KBM-7 (cell line): ENCODE measurements around the gene LAMC1.

Experiments
- DNase-seq: peaks from one replicate; pipeline ENCODE4 v3.0.0-alpha.2; 2015
- in situ Hi-C: fragments of 300-500 bp; cut with MboI; formaldehyde crosslinking; loops from 2 replicates; pipeline ENCODE4 v1.14.3; 2020; ENCODE audit warnings: low sequenced_read_pairs, low pct_unique_long_range_greater_than_20kb, mixed read lengths

The LAMC1 gene

DNA sequence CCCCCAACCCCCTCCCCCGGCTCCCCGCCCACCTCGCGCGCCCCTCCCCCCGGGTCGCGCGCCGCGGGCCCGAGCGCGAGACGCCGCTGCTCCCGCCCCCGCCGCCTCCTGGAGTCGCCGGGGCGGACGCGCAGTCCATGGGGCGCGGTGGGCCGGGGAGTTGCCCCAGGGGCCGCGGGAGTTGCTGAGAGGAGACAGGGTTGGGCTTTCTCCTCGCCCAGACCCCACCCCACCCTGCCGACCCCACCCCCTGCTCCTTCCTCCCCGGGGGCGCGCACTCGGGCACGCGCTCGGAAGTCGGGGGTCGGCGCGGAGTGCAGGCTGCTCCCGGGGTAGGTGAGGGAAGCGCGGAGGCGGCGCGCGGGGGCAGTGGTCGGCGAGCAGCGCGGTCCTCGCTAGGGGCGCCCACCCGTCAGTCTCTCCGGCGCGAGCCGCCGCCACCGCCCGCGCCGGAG, at the start of gene LAMC1:
Gene LAMC1, plus strand, starts transcription at position 275 of the 455 bp plus-strand sequence. CDS start 297 bp downstream, outside the sequence.
- in situ Hi-C loops, result no loop called here
- peak; percentile 78 for DNase-seq

DNA sequence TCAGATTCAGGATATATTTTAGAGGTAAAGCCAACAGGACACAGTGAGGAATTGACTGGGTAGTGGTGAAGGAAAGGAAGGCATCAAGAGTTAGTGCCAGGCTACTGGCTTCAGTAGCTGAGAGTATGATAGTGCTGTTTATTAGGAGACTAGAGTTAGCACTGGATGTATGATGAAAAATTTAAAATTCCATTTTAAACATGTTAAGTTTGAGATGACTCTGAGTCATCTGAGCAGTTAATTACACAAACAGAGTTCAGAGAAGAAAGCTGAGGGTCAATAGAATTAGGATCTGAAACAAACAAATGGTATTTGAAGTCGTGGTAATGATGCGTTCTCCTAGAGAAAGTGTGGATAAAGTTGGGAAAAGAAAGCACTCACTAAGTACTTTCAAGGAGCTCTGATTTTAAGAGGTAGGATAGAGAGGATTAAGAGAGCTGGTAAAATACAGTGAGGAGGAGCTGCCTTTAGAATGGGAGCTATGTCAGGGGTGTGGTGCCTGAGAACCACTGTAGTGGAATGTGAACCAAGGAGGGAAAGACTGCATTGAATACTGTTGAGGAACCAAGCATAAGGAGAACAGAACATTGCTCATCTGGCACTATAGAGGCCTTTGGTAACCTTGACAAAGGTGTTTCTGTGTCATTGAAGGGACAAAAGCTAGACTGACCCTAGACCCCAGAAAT, 48.6 kb upstream of the LAMC1 start:
- in situ Hi-C loops, result loop anchor here (25.0 kb wide), 1 partner anchor 263 kb away; no protein-coding TSS in a partner anchor
- no peak for DNase-seq

DNA sequence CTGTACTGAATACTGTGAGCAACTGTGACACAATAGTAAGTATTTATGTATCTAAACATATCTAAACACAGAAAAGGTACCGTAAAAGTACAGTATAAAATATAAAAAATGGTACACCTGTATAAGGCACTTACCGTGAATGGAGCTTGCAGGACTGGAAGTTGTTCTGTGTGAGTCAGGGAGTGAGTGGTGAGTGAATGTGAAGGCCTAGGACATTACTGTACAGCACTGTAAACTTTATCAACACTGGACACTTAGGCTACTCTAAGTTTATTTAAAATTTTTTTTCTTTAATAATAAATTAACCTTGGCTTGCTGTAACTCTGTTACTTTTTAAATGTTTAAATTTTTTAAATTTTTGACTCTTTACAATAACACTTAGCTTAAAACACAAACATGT, 45.7 kb upstream of the LAMC1 start:
- no peak for DNase-seq
- in situ Hi-C loops, result no loop called here

DNA sequence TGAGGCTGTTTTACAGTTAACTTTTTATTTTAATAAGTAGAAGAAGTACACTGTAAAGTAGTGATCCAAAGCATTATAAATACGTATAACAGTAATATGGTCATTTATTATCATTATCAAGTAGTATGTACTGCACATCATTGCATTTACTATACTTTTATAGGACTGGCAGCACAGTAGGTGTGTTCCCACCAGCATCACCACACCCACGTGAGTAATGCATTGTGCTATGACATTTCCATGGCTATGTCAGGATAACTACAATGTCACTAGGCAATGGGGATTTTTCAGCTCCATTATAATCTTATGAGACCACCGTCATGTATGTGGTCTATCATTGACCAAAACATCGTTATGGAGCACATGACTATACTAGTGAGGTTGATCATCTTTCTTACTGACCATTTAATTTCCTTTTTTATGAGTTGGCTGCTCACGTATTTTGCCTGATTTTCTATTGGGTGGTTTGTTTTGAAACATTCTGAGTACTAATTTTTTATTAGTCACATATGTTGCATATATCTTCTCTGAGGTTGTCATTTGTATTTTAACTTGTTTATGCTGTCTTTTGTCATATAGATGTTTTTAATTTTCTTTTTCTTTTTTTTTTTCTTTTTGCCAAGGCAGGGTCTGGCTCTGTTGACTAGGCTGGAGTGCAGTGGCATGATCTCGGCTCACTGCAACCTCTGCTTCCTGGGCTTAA, 44.9 kb upstream of the LAMC1 start:
- DNase-seq, result no peak
- in situ Hi-C loops, result no loop called here

DNA sequence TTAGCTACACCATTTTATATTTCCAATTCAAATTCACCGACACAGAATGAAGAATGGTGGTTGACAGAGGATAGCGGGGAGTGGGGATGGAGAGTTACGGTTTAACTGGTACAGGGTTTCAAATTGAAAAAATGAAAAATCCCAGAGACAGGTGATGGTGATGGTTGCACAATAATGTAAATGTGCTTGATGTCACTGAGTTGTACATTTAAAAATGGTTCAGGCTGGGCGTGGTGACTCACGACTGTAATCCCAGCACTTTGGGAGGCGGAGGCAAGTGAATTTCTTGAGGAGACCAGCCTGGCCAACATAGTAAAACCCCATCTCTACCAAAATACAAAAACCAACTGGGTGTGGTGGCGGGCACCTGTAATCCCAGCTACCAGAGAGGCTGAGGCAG, 39.1 kb upstream of the LAMC1 start:
- in situ Hi-C loops, result no loop called here
- DNase-seq, result no peak

DNA sequence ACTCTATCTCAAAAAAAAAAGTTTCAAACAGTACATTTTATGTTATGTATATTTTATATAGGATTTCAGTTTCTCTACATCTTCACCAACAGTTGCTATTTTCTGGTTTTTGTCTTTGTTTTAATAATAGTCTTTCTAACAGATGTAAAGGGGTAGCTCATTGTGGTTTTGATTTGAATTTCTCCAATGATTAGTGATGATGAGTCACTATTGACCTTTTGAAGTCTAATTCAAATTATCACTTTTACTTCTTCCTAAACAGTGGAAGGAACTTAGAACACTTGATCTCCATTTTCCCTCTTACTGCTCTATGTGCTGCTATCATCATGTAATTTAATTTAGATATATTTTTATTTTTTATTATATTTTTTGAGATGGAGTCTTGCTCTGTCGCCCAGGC, 38.6 kb upstream of the LAMC1 start:
- no peak for DNase-seq
- in situ Hi-C loops, result no loop called here

DNA sequence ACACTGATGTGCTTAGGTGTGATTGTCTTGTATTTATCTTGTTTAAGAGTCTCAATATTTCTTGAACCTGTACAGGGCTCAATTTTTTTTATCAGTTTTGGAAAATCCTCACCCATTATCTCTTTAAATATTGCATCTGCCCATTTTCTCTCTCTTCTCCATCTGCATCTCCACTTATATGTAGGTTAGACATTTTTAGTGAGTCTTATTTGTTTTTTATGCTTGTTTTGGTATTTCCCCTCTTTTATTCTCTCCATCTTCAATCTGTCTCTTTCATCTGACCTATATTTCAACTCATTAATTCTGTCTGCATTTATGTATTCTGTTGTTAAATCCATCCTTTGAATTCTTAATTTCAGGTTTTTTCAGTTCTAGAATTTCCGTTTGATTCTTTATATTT, 37.3 kb upstream of the LAMC1 start:
- in situ Hi-C loops, result no loop called here
- no peak for DNase-seq

DNA sequence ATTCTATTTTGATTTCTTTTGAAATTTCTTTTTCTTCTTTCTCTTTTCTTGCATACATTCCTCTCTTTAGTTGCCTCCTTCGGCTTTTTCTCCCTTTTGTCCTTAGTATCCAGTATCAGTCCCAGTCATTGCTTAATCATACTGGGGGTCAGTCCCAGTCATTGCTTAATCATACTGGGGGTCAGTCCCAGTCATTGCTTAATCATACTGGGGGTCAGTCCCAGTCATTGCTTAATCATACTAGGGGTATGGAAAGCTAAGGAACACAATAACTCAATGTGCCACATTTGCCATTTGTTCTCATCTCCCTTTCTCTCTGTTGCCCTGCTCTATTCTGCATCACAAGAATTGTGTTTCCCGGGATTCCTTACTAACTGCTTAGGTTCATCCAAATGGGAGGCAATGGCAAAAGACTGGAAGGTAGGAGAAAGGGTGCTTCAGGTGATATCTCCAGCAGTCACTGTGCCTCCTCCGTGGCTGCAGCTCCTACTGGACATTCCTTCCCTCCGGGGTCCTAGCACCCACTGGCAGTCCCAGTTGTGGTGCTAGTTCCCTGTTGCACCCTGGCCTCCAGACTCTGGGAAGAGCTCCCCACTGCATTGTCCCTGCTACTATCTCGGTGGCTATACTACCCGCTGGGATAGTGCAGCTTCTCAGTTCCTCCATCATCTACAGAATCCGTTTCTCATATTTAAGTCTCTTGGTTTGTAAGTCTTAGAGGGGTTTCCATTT, 32.6 kb upstream of the LAMC1 start:
- DNase-seq, result no peak
- in situ Hi-C loops, result no loop called here

DNA sequence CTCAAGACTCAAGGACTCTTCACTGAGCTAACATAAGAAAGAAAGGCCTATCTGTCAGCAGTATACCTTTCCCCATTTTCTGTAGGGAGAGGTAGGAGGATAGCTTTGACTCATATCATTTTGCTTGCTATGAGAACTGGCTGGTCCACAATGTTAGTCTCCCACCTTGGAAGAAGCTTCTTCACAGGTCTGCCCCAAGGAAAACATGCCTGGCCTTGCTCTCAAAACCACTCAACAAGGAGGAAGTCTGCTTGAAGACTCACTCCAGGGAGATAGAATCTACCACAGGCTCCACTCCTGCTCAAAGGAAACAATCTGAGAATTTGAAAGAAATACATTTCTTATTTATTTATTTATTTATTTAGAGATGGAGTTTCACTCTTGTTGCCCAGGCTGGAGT, 29.5 kb upstream of the LAMC1 start:
- DNase-seq, result peak; percentile 8
- in situ Hi-C loops, result no loop called here

DNA sequence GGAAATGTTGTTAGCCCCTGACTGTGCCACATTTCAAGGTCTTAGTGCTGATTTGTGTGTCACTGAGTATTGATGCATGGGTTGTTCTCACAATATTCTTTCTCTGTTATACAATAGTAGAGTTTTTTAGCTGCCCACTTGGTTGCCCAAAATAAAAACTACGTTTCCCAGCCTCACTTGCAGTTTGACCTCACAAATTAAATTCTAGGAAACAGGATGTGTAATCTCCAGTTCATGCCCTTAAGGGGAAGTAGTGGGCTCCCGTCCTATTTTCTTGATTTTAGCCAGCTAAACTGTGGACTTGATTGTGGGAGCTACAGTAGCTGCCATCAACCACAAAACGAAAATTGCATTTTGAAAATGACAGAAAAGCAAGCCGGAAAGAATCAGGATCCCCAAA, 27.3 kb upstream of the LAMC1 start:
- peak; percentile 60 for DNase-seq
- in situ Hi-C loops, result no loop called here

DNA sequence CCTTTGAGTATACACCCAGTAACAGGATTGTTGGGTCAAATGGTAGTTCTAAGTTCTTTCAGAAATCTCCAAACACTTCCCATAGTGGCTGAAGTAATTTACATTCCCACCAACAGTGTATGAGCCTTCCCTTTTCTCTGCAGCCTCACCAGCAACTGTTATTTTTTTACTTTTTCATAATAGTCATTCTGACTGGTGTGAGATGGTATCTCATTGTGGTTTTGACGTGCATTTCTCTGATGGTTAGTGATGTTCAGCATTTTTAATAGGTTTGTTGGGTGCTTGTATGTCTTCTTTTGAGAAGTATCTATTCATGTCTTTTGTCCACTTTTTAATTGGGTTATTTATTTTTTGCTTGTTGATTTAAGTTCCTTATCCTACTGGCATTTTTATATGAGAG, 26.4 kb upstream of the LAMC1 start:
- in situ Hi-C loops, result no loop called here
- DNase-seq, result peak; percentile 15

DNA sequence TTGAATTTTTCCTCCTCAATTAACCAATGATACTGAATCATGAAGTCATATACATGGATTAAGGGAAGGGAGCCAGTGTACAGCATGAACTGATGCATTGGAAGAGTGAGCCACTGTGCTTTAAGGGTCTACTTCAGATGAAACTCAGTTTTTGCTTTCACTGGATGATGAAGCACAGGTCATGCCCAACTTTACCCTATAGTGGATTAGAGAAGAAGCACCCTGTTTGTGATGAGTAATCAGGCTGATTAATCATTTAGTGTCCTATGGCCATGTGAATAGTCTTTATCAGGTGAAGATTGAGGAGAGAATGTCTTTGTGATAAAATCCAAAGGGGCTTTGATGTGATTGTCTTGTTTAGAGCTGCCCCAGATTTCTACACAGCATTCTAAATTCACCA, 24.7 kb upstream of the LAMC1 start:
- in situ Hi-C loops, result no loop called here

DNA sequence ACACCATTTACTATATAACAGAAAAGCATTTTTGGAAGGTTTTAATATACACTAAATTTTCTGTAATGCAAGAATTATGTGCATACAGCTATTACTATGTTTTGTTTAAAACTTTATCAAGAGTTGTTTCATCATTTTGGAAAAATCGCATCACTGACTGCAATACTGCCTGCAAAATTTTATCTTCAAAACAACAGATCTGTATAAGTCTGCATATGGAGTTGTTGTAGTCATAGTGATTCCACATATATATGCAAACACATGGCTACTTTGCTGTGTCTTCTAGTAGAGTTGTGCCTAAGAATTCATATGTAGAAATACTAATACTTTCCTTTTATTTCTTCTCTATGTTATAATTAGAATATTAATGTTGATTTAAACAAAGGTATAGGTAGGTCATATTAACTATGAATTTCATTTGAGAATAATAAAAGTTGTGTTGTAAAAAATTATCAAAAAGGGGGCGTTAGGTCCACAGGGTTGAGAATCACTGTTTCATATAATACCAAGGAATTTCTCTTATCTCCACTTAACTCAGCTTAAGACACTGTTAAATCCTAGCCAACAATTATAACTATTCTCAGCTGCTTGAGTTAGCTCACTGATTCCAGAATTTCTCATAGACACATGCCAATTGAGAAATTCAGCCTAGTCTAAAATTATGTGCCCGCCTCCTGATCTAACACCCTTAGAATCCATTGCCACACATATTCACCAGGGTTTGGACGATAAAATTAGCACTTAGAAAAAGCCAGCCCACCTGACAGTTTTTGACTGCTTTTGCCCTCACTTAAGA, 22.9 kb upstream of the LAMC1 start:
- no peak for DNase-seq
- in situ Hi-C loops, result no loop called here

More for the DNA sequence above, 24.7 kb upstream of the LAMC1 start:
- no peak for DNase-seq

DNA sequence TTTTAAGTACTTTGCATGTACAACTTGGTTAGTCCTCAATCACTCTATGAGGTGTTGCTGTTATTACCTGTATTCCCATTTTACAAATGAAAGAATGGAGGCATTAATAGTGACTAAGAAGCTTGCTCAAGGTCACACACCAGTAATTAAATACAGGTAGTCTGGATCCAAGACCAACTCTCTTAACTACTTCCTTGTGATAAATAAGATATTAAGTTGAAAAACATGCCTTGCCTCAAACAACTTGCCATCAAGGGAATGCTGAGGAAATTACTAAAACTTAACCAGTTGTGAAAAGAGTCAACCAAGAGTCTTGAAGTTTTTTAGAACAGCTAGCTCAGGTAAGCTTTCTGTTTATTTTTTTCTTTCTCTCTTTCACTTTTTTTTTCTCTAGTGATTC, 21.0 kb upstream of the LAMC1 start:
- in situ Hi-C loops, result no loop called here
- no peak for DNase-seq

DNA sequence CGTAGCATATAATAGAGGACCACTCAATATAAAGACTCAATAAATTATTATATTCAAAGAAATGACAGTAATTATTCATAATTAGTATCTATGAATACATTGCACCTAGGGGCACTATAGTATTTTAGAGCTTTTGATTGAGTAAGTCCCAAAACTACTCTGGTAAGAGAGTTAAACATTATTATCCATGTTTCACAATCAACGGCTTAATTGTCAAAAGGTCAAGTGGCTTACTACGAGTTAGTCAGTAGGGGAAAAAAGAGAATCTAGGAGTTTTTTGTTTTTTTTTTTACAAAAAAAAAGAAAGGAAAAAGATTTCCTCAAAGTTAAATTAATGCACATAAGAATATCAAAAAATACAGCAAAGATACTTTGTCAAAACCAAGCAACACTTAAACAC, 20.4 kb upstream of the LAMC1 start:
- in situ Hi-C loops, result no loop called here
- no peak for DNase-seq

DNA sequence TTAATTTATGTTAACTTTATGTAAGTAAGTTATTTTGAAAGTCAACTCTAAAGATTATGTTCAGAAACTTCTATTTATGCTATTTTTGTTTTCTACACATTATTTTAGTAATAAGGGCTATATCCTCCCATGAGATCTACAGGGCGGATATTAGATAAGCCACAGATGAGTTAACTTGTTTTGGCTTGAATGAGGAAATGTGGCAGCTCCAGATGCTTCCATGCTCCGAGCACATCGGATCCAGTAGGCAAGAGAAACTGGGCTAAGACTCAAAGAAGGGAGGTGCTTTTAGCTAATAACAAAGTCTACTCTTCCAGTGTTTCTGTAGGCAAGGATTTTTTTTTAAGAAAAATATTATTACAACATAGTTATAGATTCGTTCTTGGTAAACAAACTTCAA, 20.0 kb upstream of the LAMC1 start:
- in situ Hi-C loops, result no loop called here
- no peak for DNase-seq

DNA sequence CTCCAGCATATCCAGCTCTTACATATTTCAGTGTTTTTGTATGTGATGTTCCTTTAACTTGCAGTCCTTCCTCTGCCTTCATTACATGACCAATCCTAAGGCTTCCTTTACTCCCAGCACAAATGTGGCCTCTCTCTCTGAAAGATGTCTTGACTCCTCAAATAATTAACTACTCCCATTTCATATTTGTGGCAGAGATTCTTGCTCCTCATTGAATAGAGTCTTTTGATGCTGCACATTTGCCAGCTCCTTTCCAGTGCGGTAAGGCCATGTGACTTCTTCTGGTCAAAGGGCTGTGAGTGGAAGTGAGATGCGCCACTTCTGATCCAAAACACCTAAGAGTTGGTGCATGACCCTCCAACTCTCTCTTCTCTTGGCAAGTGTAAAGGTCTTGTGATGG, 19.1 kb upstream of the LAMC1 start:
- in situ Hi-C loops, result no loop called here

DNA sequence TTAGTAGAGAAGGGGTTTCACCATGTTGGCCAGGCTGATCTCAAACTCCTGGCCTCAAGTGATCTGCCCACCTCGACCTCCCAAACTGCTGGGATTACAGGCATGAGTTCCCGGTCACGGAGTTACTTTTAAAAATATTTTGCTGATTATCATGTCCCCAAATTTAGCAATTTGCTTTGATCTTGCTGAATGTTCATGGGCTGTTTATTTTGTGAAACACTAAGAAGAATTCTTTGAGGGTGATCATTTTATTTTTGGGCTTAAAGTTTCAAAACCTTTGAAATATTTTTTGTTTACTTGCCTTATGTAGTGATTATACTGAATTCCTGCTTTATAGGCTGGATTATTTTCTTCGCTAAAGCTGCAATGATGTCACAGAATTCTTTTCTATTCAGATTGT, 11.4 kb upstream of the LAMC1 start:
- no peak for DNase-seq
- in situ Hi-C loops, result no loop called here

More for the DNA sequence above, 19.1 kb upstream of the LAMC1 start:
- no peak for DNase-seq

DNA sequence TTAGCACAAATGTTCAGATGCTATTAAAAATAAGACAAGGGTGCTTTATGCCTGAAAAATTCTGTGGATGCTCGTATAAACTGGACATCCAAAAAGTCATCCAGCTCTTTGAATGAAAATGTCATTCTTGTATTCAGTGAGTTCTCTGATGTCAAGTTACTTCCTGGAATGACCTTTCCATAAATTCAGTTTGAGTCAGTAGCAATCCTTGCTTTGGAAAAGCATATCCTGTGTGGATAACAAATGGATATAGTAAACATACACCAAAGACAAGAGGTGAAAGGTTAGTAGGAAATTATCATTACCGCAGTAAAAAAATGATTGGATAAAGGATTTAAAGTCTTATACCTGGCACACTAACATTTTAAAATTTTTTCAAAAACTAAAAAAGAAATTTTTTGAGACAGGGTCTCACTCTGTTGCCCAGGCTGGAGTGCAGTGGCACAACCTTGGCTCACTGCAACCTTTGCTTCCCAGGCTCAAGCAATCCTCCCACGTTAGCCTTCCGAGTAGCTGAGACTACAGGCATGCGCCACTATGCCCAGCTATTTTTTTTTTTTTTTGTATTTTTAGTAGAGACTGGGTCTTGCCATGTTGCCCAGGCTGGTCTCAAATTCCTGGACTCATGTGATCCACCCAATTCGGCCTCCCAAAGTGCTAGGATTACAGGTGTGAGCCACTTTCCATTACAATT, 10.8 kb upstream of the LAMC1 start:
- no peak for DNase-seq
- in situ Hi-C loops, result no loop called here
